HEK293 (cell line): ENCODE measurements around the gene VSTM5.

Experiments
- REPIN1 ChIP-seq: fragments of 450-650 bp; formaldehyde crosslinking; IDR thresholded peaks from 2 replicates; pipeline ENCODE4 v1.5.1; 2017; ENCODE audit warnings: missing biosample characterization, missing genetic modification characterization, low read depth
- TF ChIP-seq, protein P1 (sequence below): fragments of 450-650 bp; formaldehyde crosslinking; IDR thresholded peaks from 2 replicates; pipeline ENCODE4 v1.5.1; 2016; ENCODE audit warnings: missing biosample characterization, missing genetic modification characterization

DNA sequence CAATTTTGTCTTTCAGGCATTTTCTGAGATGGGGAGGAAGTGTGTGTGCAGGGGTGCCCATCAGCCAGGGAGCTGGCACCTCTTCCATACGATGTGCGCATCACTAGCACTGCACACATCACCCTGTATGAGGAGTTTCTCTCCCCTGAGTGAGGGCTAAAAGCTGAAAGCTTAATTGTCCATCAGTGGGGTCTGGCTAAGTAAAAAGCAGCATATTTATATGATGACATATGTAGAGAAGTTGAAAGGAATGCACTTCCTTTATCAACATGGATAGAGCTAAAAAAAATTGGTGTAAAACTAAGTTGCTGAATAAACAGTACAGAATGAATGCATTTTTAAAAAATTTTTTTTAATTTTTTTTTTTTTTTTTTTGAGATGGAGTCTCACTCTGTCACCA is 4.0 kb downstream of the VSTM5 start:
- TF ChIP-seq REPIN1 (tag by site-specific recombination): no peak
- TF ChIP-seq, protein P1, sequence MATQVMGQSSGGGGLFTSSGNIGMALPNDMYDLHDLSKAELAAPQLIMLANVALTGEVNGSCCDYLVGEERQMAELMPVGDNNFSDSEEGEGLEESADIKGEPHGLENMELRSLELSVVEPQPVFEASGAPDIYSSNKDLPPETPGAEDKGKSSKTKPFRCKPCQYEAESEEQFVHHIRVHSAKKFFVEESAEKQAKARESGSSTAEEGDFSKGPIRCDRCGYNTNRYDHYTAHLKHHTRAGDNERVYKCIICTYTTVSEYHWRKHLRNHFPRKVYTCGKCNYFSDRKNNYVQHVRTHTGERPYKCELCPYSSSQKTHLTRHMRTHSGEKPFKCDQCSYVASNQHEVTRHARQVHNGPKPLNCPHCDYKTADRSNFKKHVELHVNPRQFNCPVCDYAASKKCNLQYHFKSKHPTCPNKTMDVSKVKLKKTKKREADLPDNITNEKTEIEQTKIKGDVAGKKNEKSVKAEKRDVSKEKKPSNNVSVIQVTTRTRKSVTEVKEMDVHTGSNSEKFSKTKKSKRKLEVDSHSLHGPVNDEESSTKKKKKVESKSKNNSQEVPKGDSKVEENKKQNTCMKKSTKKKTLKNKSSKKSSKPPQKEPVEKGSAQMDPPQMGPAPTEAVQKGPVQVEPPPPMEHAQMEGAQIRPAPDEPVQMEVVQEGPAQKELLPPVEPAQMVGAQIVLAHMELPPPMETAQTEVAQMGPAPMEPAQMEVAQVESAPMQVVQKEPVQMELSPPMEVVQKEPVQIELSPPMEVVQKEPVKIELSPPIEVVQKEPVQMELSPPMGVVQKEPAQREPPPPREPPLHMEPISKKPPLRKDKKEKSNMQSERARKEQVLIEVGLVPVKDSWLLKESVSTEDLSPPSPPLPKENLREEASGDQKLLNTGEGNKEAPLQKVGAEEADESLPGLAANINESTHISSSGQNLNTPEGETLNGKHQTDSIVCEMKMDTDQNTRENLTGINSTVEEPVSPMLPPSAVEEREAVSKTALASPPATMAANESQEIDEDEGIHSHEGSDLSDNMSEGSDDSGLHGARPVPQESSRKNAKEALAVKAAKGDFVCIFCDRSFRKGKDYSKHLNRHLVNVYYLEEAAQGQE: no peak
